Superior temporal gyrus (tissue), 1 donor: ENCODE data around the gene LAMB3.

Experiments
- DNase-seq: peaks from one replicate; pipeline ENCODE4 v3.0.0-alpha.2; 2016; ENCODE audit errors: extremely low spot score

LAMB3 gene

DNA sequence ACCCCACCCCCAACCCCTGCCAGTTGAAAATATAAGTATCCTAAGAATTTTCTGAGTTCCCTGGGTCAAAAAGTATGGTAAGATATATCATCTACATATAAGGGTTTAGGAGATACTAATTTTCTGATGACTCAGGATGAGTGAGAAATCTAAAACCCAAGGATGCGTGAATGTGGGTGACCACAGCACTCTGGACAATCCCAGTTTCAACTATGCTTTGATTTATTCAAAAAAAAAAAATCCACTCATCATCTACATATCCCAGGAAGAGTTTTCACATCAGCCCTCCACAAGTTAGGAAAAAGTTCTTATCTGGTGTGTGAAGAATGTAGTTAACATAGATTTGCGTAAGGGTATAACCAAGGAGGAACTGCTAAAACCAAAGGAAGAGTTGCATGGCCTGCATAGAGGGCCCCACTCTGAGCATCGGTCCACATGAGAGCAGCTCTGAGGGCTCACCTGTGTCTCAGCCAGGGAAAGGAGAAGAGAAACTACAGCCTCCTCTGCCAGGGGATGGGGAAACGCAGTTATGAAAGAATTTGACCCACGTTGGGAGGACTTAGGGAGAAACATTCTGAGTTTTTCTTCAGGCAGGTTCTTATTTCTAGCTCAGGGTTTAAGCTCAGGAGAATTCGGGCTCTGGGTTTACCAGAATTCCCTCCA lies 18.8 kb downstream of the LAMB3 start:
- DNase-seq = no peak

GRCh38 chr1:209630383-209631225 lies 21.6 kb downstream of the LAMB3 start:
- no peak for DNase-seq

GRCh38 chr1:209629621-209630382 lies 22.4 kb downstream of the LAMB3 start:
- peak; percentile 80 for DNase-seq

DNA sequence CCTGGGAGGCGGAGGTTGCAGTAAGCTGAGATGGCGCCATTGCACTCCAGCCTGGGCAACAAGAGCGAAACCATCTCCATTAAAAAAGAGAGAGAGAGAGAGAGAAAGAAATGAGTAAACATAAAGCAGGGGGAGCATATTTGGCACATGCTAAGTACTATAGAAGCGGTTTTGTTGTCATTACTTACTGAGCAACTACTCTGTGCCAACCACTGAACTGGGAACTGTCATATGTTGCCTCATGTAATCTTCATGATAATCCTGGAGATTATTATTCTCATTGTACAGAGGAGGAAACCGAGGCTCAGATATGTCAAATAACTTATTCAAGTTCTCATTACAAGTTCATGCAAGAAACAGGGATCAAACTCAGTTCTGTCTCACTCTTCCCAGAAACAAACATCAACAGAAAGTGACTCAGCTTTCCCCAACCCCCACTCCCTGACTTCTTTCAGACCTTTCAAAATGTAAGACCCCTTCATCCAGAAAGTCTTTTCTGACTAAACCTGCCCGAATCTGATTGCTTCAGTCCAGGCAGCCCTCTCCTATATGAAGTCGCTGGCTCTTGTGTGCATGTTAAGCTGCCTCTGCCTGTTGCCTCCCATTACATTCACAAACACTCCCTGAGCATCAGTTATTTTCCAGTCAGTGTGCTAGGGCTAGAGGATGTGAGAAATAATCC lies 23.5 kb downstream of the LAMB3 start:
- no peak for DNase-seq

DNA sequence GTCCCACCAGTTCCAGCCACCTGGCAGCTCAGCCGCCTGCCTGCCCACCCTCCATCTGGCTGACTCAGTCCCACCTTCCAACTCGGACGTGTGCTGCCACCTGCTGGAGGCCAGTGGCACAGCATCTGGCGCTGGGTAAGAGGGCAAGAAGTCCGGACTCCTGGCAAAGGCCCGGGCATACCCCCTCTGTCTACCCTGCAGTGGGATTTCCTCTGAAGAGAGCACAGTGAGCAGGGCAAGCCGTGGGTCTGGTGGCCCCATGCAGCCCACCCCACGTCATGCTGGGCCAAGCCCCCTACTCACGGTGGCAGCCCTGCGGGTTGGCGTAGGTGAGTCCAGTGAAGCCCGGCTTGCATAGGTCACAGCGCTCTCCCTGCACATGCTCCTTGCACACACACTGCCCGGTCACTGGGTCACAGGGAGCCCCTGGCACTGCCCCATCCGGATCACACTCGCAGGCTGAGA lies 24.5 kb downstream of the LAMB3 start:
- peak; percentile 89 for DNase-seq

DNA sequence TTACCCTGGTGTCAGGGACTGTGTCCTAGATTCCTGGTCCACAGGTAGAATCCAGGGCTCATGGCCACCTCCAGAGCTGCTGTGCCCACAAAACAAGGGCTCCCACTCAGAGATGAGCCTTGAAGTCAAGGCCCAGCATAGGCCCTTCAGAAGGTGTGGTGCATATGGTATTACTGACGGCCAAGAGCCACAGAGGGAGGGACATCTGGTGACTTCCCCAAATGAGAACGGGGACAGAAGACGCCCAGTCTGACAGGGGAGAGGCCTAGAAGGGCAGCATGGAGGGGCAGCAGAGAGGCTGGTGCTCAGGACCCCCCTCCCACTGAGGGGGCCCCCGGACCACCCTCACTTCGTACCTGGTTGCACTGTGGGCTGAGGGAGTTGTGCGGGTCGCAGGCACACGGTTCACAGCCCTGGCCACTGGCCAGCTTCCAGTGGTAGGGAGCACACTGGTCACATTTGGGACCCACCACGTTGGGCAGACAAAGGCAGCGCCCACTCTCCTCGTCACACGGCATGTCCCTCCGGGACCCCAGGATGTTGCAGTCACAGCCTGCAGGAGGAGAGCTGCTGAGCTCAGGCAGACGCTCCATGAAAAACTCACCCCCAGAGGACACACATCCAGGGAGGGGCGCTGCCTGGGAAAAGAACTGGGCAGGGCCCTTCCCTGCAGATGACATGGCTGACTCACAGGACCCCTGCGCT lies 25.0 kb downstream of the LAMB3 start:
- DNase-seq = no peak

DNA sequence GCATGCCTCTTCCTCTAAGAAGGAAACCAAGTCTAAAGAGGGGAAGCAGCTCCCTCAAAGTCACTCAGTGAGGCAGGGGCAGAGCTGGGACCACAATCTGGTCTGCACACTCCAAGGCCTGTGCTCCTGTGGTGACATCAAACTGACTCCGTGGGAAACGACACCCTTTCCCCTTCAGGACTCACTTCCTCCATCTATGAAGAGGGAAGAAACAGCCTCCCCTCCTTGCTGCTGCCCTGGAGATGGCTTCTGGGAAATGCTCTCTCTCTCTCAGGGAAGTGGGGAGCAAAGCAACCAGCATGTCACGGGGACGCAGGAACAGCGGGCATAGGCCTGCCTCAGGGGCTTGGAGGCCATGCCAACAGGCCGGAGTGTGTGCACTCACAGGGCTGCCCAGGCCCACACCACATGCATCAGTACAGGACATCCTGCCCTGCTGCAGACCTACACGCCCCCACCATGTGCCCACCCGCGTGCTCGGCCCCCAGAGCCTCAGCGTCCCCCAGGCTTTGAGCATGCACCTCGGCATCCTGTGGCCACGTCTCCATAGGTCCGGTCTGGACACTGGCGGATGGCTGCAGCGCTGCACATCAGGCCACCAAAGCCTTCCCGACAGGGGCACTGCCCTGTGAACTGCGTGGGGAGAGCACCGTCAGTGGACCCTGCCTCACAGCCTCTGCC lies 25.7 kb downstream of the LAMB3 start:
- no peak for DNase-seq

DNA sequence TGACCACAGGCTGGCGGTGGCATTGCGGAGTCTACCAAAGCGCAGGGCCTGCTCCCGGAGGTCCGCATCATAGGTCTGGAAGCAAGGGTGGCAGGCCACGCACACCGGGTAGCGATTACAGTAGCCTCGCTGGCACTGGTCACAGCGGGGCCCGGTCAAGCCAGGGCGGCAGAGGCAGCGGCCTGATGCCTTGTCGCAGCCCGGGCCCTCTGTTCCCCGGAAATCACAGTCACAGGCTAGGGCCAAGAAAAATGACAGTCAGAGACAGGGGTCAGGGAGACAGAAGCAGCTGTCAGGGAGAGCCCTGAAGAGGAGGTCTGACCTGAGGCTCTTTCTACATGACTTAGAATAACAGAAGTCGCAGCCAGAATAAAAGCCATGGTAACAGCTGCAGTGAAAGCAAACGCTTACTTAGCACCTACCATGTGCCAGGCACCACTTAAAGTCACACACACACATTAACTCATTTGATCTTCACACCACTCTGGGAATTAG lies 26.4 kb downstream of the LAMB3 start:
- peak; percentile 52 for DNase-seq

- DNase-seq = no peak
Measured at GRCh38 chr1:209624558-209625549, 27.4 kb downstream of the LAMB3 start.

- no peak for DNase-seq
Measured at GRCh38 chr1:209622841-209623829, 29.1 kb downstream of the LAMB3 start.

GRCh38 chr1:209621741-209622655 lies 30.2 kb downstream of the LAMB3 start:
- no peak for DNase-seq

DNA sequence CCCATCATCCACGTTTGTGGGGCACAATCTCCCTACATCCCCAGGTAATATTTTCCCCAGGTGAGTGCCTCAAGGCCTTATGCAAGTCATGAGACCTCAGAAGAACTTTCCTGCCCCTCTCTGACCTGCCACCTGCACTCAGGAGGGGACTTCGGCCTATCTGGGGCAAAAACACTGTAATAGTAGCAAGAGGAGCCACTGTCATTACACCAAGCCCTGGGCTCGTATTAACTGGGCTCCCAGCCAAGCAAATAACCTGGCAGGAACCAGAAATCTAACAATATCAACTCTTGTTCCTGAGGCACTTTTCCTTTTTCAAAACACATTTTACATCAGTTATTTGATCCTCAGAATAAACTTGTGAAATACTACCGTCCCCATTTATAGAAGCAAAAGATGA lies 30.9 kb downstream of the LAMB3 start:
- no peak for DNase-seq

DNA sequence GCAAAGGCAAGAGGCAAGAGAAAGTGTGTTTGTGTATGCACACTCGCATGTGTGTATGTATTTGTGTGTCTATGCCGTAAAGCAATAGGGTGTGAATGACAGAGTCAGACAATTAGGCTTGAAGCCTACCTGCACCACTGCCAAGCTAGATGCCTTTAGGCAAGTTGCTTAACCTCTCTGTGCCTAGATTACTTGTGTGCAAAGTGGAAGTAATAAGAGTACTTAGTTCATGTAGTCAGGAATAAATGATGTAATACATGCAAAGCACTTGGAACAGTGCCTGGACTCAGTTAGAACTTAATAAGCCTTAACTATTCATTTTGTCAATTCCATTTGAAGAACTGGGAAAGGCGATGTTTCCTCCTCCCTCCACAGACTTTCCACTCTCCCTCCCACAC lies 31.7 kb downstream of the LAMB3 start:
- DNase-seq = no peak

- no peak for DNase-seq
Measured at GRCh38 chr1:209619696-209620486, 32.3 kb downstream of the LAMB3 start.

- DNase-seq = peak; percentile 86
Measured at GRCh38 chr1:209618756-209619420, 33.3 kb downstream of the LAMB3 start.
